HCT116 (cell line): ENCODE measurements around the gene SERPINF2. TPM values are rescaled to one million over a fixed set of nuclear protein-coding genes. Genes with fewer than 3 reads are reported as not detected.

Experiments
- ATAC-seq: fragments of 200-7000 bp; cut with Tn5 transposase; 2 replicates; pipeline ENCODE4 v1.9.1; 2020; ENCODE audit warnings: mild to moderate bottlenecking, moderate library complexity
- BruUV-seq: library from RNA; stranded (reverse); fragments of 400-500 nt; replicated peaks from 2 replicates; lab custom pipeline; 2021; lab: Mats Ljungman, UMichigan
- CTCF ChIA-PET: fragments of 300-600 bp; sonication (Branson Sonifier 250); formaldehyde crosslinking; loops from one replicate; lab custom pipeline; 2021; ENCODE audit warnings: antibody characterized with exemption; lab: Charles Lee
- POLR2A ChIA-PET: fragments of 300-600, 350-600 bp; sonication (Branson Sonifier 250); formaldehyde crosslinking; loops from one replicate; lab custom pipeline; 2021; ENCODE audit warnings: antibody characterized with exemption; lab: Charles Lee
- RAD21 ChIA-PET, 2 experiments: fragments of 300-600 bp; sonication (Branson Sonifier 250); formaldehyde crosslinking; loops; one replicate each; lab custom pipeline; 2023; ENCODE audit warnings: low total read pairs in 2 of 2; ENCODE audit not compliant: uncharacterized antibody in 2 of 2, unreplicated experiment in 2 of 2, low non-redundant PET in 1 of 2; lab: Charles Lee
- DNase-seq: peaks from one replicate; pipeline ENCODE4 v3.0.0-alpha.2; 2010; ENCODE audit warnings: low read depth, low spot score
- H2AFZ ChIP-seq: fragments of 200-600 bp; shearing (Covaris generic), sonication (generic); 2 replicates; pipeline ENCODE4 v1.6.1; 2017; ENCODE audit warnings: low read depth, mixed run types, mixed read lengths, antibody characterized with exemption, low read length; ENCODE audit not compliant: poor library complexity, severe bottlenecking
- H3K27ac ChIP-seq: 2 replicates; pipeline ENCODE4 v1.5.1; 2012; ENCODE audit warnings: low read depth, low read length
- H3K27me3 ChIP-seq: fragments of 200-600 bp; sonication (generic); 2 replicates; pipeline ENCODE4 v1.6.1; 2016; ENCODE audit warnings: mixed run types, low read length, mixed read lengths; ENCODE audit not compliant: insufficient read depth
- H3K36me3 ChIP-seq, 2 experiments: fragments of 200-500 bp in 1 of 2; fragments of 200-600 bp in 1 of 2; sonication (Bioruptor generic) in 1 of 2; sonication (generic) in 1 of 2; 2 replicates each; pipeline versions ENCODE4 v1.5.1 to v1.6.1; 2014 to 2016; ENCODE audit warnings: low read length in 2 of 2, inconsistent platforms in 1 of 2, mixed read lengths in 1 of 2, mixed run types in 1 of 2; ENCODE audit not compliant: insufficient read depth in 2 of 2, control insufficient read depth in 1 of 2
- H3K4me1 ChIP-seq, 2 experiments: fragments of 200-600 bp in 1 of 2; sonication (generic) in 1 of 2; 2 replicates each; pipeline versions ENCODE4 v1.5.1 to v1.6.1; 2012 to 2017; ENCODE audit warnings: low read length in 2 of 2, inconsistent platforms in 1 of 2, mild to moderate bottlenecking in 1 of 2, mixed read lengths in 1 of 2, mixed run types in 1 of 2, moderate library complexity in 1 of 2; ENCODE audit not compliant: insufficient read depth in 2 of 2, control insufficient read depth in 1 of 2
- H3K4me2 ChIP-seq: fragments of 200-600 bp; sonication (generic); 2 replicates; pipeline ENCODE4 v1.6.1; 2017; ENCODE audit warnings: mixed run types, low read length, mixed read lengths
- H3K4me3 ChIP-seq, 2 experiments: fragments of 200-600 bp in 1 of 2; sonication (generic) in 1 of 2; replicated peaks in 1 of 2; 2 replicates each; pipeline ENCODE4 v1.5.1; 2011 to 2016; ENCODE audit warnings: low read length in 2 of 2, control low read depth in 1 of 2, low read depth in 1 of 2, mild to moderate bottlenecking in 1 of 2, mixed read lengths in 1 of 2, mixed run types in 1 of 2
- H3K79me2 ChIP-seq: fragments of 200-600 bp; sonication (generic); 2 replicates; pipeline ENCODE4 v1.6.1; 2017; ENCODE audit warnings: mild to moderate bottlenecking, mixed run types, low read length, moderate library complexity, mixed read lengths; ENCODE audit not compliant: insufficient read depth
- H3K9ac ChIP-seq: fragments of 200-600 bp; sonication (generic); 2 replicates; pipeline ENCODE4 v1.6.1; 2016; ENCODE audit warnings: low read length, mixed read lengths
- H3K9me2 ChIP-seq: fragments of 200-600 bp; sonication (generic), shearing (Covaris generic); 2 replicates; pipeline ENCODE4 v1.6.1; 2017; ENCODE audit warnings: mixed run types, mild to moderate bottlenecking, moderate library complexity; ENCODE audit not compliant: insufficient read depth
- H3K9me3 ChIP-seq, 2 experiments: fragments of 200-500 bp in 1 of 2; fragments of 200-600 bp in 1 of 2; sonication (Bioruptor generic) in 1 of 2; sonication (generic) in 1 of 2; 2 replicates each; pipeline ENCODE4 v1.6.1; 2014 to 2017; ENCODE audit warnings: low read length in 2 of 2, mixed read lengths in 2 of 2, inconsistent platforms in 1 of 2, low read depth in 1 of 2, mild to moderate bottlenecking in 1 of 2, mixed run types in 1 of 2, moderate library complexity in 1 of 2; ENCODE audit not compliant: control insufficient read depth in 1 of 2, insufficient read depth in 1 of 2
- H4K20me1 ChIP-seq: fragments of 200-600 bp; sonication (generic), shearing (Covaris generic); 2 replicates; pipeline ENCODE4 v1.6.1; 2017; ENCODE audit warnings: mixed run types, mild to moderate bottlenecking, moderate library complexity; ENCODE audit not compliant: insufficient read depth
- ATF3 ChIP-seq: IDR thresholded peaks from 2 replicates; pipeline ENCODE4 v1.6.1; 2012
- CBX3 ChIP-seq: IDR thresholded peaks from 2 replicates; pipeline ENCODE4 v1.6.1; 2012; ENCODE audit warnings: low read depth
- CEBPB ChIP-seq: IDR thresholded peaks from 2 replicates; pipeline ENCODE4 v1.6.1; 2012; ENCODE audit warnings: low read depth
- ELF1 ChIP-seq: IDR thresholded peaks from 2 replicates; pipeline ENCODE4 v1.6.1; 2012; ENCODE audit warnings: low read depth, borderline replicate concordance
- EZH2 ChIP-seq: fragments of 200-600 bp; sonication (generic); IDR thresholded peaks from 2 replicates; pipeline ENCODE4 v1.6.1; 2017; ENCODE audit warnings: antibody characterized with exemption, mixed run types
- EZH2phosphoT487 ChIP-seq: fragments of 200-600 bp; IDR thresholded peaks from 2 replicates; pipeline ENCODE4 v1.6.1; 2018; ENCODE audit warnings: antibody characterized with exemption, borderline replicate concordance
- FOSL1 ChIP-seq: IDR thresholded peaks from 2 replicates; pipeline ENCODE4 v1.6.1; 2012; ENCODE audit warnings: low read depth
- MAX ChIP-seq: IDR thresholded peaks from 2 replicates; pipeline ENCODE4 v1.6.1; 2012
- POLR2A ChIP-seq: IDR thresholded peaks from 2 replicates; pipeline ENCODE4 v1.7.0; 2011; ENCODE audit warnings: borderline replicate concordance; ENCODE audit not compliant: insufficient read depth, insufficient read length; ENCODE audit errors: extremely low read depth
- POLR2AphosphoS5 ChIP-seq: IDR thresholded peaks from 2 replicates; pipeline ENCODE4 v1.6.1; 2011; ENCODE audit warnings: mild to moderate bottlenecking, low read depth, low read length, moderate library complexity
- RAD21 ChIP-seq: IDR thresholded peaks from 2 replicates; pipeline ENCODE4 v1.6.1; 2012; ENCODE audit warnings: low read depth, mild to moderate bottlenecking
- REST ChIP-seq: IDR thresholded peaks from 2 replicates; pipeline ENCODE4 v1.6.1; 2012; ENCODE audit warnings: low read depth
- SRF ChIP-seq: IDR thresholded peaks from 2 replicates; pipeline ENCODE4 v1.6.1; 2012; ENCODE audit warnings: low read depth
- TCF7L2 ChIP-seq: IDR thresholded peaks from 2 replicates; pipeline ENCODE4 v1.7.0; 2011; ENCODE audit warnings: borderline replicate concordance, inconsistent platforms; ENCODE audit not compliant: insufficient read depth, insufficient read length; ENCODE audit errors: extremely low read depth
- ZBTB33 ChIP-seq: IDR thresholded peaks from 2 replicates; pipeline ENCODE4 v1.6.1; 2011; ENCODE audit warnings: mild to moderate bottlenecking, low read length, moderate library complexity; ENCODE audit not compliant: insufficient replicate concordance; ENCODE audit errors: extremely low read depth
- intact Hi-C: fragments of 100-400 bp; cut with micrococcal nuclease; formaldehyde crosslinking; loops from 2 replicates; pipeline ENCODE4 v1.10.0; 2022
- total RNA-seq: library from RNA; stranded (reverse); gene quantifications from one replicate; pipeline ENCODE4 v1.2.1, GENCODE V29; 2021; ENCODE audit not compliant: unreplicated experiment

The SERPINF2 gene
- total RNA-seq, 1 experiment from 2014 or later, result 2.5 TPM

GRCh38 chr17:1695365-1695764, 47.3 kb upstream of the SERPINF2 start:
- RAD21 ChIA-PET, result no interaction called here
- CTCF ChIA-PET, result no interaction called here
- TF ChIP-seq RAD21 (no peak), ELF1 (no peak), CBX3 (no peak)

GRCh38 chr17:1697681-1698080, 45.0 kb upstream of the SERPINF2 start:
- ATAC-seq, result no peak
- no peaks in the 10 kb centered on the region for H3K79me2 ChIP-seq
- no peak for DNase-seq
- intact Hi-C loops, result no loop called here
- no peak overlapping the region for H3K9ac ChIP-seq
- CTCF ChIA-PET, result no interaction called here
- H3K9me3 ChIP-seq, result no peaks in the 10 kb centered on the region
- no peaks in the 10 kb centered on the region for H3K36me3 ChIP-seq
- H2AFZ ChIP-seq, result no peak overlapping the region
- POLR2A ChIA-PET, result no interaction called here
- no peaks in the 10 kb centered on the region for H3K9me2 ChIP-seq
- no peak overlapping the region for H3K4me3 ChIP-seq
- H4K20me1 ChIP-seq, result no peaks in the 10 kb centered on the region
- no peaks in the 10 kb centered on the region for H3K4me1 ChIP-seq
- no peak overlapping the region for H3K27ac ChIP-seq
- no peak overlapping the region for H3K4me2 ChIP-seq
- BruUV-seq, result no TSS peak
- RAD21 ChIA-PET, result no interaction called here
- H3K27me3 ChIP-seq, result no peaks in the 10 kb centered on the region
- no peak for TF ChIP-seq FOSL1
- TF ChIP-seq CBX3, result no peak
- TF ChIP-seq MAX, result no peak
- no peak for TF ChIP-seq POLR2A
- no peak for TF ChIP-seq ZBTB33
- TF ChIP-seq POLR2AphosphoS5, result no peak
- no peak for TF ChIP-seq ELF1
- no peak for TF ChIP-seq SRF
- no peak for TF ChIP-seq CEBPB
- no peak for TF ChIP-seq REST
- no peak for TF ChIP-seq ATF3
- TF ChIP-seq TCF7L2, result no peak
- TF ChIP-seq EZH2phosphoT487, result no peak
- no peak for TF ChIP-seq EZH2

More at GRCh38 chr17:1695365-1695764, 47.3 kb upstream of the SERPINF2 start:
- H3K9me3 ChIP-seq, result no peaks in the 10 kb centered on the region
- H3K9me2 ChIP-seq, result no peaks in the 10 kb centered on the region
- H3K4me2 ChIP-seq, result no peak overlapping the region
- no peak overlapping the region for H2AFZ ChIP-seq
- DNase-seq, result no peak
- H4K20me1 ChIP-seq, result no peaks in the 10 kb centered on the region
- POLR2A ChIA-PET, result no interaction called here
- no peaks in the 10 kb centered on the region for H3K79me2 ChIP-seq
- H3K27me3 ChIP-seq, result no peaks in the 10 kb centered on the region
- no peaks in the 10 kb centered on the region for H3K36me3 ChIP-seq
- H3K4me1 ChIP-seq, result no peaks in the 10 kb centered on the region
- BruUV-seq, result no TSS peak
- H3K4me3 ChIP-seq, result no peak overlapping the region
- ATAC-seq, result no peak
- no peak overlapping the region for H3K9ac ChIP-seq
- intact Hi-C loops, result no loop called here
- no peak overlapping the region for H3K27ac ChIP-seq
